ENCODE measurements around the gene DDAH1. TPM values are rescaled to one million over a fixed set of nuclear protein-coding genes. Genes with fewer than 3 reads are reported as not detected.

DDAH1 gene
- total RNA-seq, 1 experiment from 2014 or later = 7.9 TPM

DNA sequence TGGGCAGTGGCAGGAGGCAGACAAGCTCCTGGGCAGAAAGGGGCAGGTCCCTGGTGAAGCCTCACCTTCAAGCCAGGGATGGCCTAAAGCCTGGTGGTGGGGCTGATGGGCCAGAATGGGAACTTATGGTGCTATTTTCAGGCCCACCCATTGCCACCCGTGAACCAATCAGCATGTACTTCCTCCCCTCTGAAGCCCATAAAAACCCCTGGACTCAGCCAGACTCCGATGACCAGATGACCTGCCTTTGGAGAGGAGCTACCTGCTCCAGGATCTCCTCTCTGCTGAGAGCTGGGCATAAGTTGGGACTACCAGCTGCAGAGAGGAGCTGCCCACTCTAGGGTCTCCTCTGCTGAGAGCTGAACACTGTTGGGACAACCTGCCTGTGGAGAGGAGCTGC is 180.8 kb downstream of the DDAH1 start:
- Mint-ChIP-seq H3K4me3 (ENCODE audit: unreplicated experiment) (no peak overlapping the region), H3K4me1 (ENCODE audit: insufficient read depth, unreplicated experiment) (peaks cover 14% of the 10 kb centered on the region), H3K27me3 (ENCODE audit: insufficient read depth, unreplicated experiment) (no peaks in the 10 kb centered on the region), H3K9me3 (ENCODE audit: unreplicated experiment) (no peaks in the 10 kb centered on the region), H3K36me3 (ENCODE audit: insufficient read depth, unreplicated experiment) (no peaks in the 10 kb centered on the region), H3K27ac (ENCODE audit: low read depth, unreplicated experiment) (no peak overlapping the region)
- ChIA-PET CTCF (interaction anchor here (0.7 kb wide), 1 partner anchor 81 kb away, joined by 3 read pairs; no protein-coding TSS in a partner anchor), POLR2A (interaction anchor here (0.7 to 0.8 kb wide), 2 partner anchors 8 to 101 kb away, joined by 3 read pairs; partner anchors contain the start of gene BCL10)
- BruUV-seq (replicated peaks) = no TSS peak
- intact Hi-C loops (cut with micrococcal nuclease) = no loop called here
- TF ChIP-seq, protein P1, sequence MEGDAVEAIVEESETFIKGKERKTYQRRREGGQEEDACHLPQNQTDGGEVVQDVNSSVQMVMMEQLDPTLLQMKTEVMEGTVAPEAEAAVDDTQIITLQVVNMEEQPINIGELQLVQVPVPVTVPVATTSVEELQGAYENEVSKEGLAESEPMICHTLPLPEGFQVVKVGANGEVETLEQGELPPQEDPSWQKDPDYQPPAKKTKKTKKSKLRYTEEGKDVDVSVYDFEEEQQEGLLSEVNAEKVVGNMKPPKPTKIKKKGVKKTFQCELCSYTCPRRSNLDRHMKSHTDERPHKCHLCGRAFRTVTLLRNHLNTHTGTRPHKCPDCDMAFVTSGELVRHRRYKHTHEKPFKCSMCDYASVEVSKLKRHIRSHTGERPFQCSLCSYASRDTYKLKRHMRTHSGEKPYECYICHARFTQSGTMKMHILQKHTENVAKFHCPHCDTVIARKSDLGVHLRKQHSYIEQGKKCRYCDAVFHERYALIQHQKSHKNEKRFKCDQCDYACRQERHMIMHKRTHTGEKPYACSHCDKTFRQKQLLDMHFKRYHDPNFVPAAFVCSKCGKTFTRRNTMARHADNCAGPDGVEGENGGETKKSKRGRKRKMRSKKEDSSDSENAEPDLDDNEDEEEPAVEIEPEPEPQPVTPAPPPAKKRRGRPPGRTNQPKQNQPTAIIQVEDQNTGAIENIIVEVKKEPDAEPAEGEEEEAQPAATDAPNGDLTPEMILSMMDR (IDR thresholded peaks at IDR 0.05; ENCODE audit: unreplicated experiment) = no peak
- no peak for DNase-seq (ENCODE audit: unreplicated experiment)

DNA sequence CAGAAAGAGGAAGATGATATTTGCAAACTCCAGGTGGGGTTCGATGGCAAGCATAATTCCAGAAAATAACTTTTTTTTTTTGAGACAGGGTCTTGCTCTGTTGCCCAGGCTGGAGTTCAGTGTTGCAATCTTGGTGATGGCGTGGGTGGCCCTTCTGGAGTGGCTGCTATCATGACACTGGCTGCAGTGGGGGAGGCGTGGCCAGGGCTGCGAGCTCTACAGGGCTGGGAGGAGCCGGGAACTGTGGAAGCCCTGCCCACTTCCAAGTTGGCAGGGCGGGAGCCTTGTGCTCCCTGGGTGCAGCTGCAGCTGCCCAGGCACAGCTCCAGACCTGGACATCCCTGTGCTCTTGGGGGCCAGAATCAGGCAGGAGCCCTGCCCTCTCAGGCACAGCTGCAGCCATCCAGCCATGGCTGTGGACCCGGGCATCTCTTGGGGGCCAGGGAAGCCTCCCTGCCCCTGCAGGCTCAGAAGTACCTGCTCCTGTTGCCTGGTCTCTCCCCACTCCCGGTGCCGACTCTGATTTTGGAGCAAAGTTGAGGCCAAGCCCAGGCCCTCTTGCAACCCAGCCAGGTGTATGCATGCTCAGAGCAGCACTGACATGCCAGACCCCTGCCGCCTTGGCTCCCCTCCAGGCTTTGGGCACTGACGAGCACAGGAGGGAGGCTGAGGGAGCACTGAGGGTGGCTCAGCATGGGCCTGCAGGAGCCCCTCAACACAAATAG is 181.3 kb downstream of the DDAH1 start:
- intact Hi-C loops (cut with micrococcal nuclease) = no loop called here
- TF ChIP-seq, protein P1 (IDR thresholded peaks at IDR 0.05; ENCODE audit: unreplicated experiment) = no peak
- peaks cover 19% of the 10 kb centered on the region for H3K4me1 Mint-ChIP-seq (ENCODE audit: insufficient read depth, unreplicated experiment)
- no peaks in the 10 kb centered on the region for H3K36me3 Mint-ChIP-seq (ENCODE audit: insufficient read depth, unreplicated experiment)
- no TSS peak for BruUV-seq (replicated peaks)
- H3K4me3 Mint-ChIP-seq (ENCODE audit: unreplicated experiment) = no peak overlapping the region
- no peaks in the 10 kb centered on the region for H3K9me3 Mint-ChIP-seq (ENCODE audit: unreplicated experiment)
- no peaks in the 10 kb centered on the region for H3K27me3 Mint-ChIP-seq (ENCODE audit: insufficient read depth, unreplicated experiment)
- ChIA-PET CTCF (interaction anchor here (0.6 to 0.8 kb wide), 2 partner anchors 102 to 129 kb away, joined by 3 read pairs; no protein-coding TSS in a partner anchor), POLR2A (interaction anchor here (0.7 to 0.8 kb wide), 2 partner anchors 7 to 197 kb away, joined by 3 read pairs; partner anchors contain the start of gene BCL10)
- peak; percentile 54 for DNase-seq (ENCODE audit: unreplicated experiment)
- no peak overlapping the region for H3K27ac Mint-ChIP-seq (ENCODE audit: low read depth, unreplicated experiment)

DNA sequence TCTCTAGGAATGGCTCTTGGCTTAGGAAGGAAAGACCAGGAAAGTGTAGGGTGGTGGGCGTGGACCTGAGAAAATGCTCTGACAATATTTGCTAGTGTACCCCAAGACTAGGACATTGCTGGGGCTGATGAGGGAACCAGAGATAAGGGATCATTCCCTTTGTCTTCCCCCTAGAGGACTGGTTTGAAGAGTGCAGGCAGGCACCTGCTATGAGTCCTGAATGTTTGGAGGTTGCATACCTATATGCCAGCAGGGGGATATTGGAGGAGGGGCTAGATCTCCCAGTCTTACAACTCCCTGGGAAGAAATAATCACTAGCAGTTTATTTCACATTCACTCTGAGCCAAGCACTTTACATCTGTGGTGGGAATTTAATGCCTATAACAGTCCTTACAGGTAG is 182.5 kb downstream of the DDAH1 start:
- no peaks in the 10 kb centered on the region for H3K36me3 Mint-ChIP-seq (ENCODE audit: insufficient read depth, unreplicated experiment)
- no peak for DNase-seq (ENCODE audit: unreplicated experiment)
- ChIA-PET CTCF (interaction anchor here (0.8 to 1.7 kb wide), 2 partner anchors 23 to 104 kb away, joined by 3 to 6 read pairs; partner anchors contain the start of gene C1orf52), POLR2A (interaction anchor here (1.0 to 12.8 kb wide), 2 partner anchors 11 to 58 kb away, joined by 4 to 271 read pairs; no protein-coding TSS in a partner anchor)
- TF ChIP-seq, protein P1 (IDR thresholded peaks at IDR 0.05; ENCODE audit: unreplicated experiment) = no peak
- no peak overlapping the region for H3K27ac Mint-ChIP-seq (ENCODE audit: low read depth, unreplicated experiment)
- H3K27me3 Mint-ChIP-seq (ENCODE audit: insufficient read depth, unreplicated experiment) = no peaks in the 10 kb centered on the region
- no peak overlapping the region for H3K4me3 Mint-ChIP-seq (ENCODE audit: unreplicated experiment)
- intact Hi-C loops (cut with micrococcal nuclease) = no loop called here
- no peaks in the 10 kb centered on the region for H3K9me3 Mint-ChIP-seq (ENCODE audit: unreplicated experiment)
- H3K4me1 Mint-ChIP-seq (ENCODE audit: insufficient read depth, unreplicated experiment) = peaks cover 19% of the 10 kb centered on the region
- no TSS peak for BruUV-seq (replicated peaks)

DNA sequence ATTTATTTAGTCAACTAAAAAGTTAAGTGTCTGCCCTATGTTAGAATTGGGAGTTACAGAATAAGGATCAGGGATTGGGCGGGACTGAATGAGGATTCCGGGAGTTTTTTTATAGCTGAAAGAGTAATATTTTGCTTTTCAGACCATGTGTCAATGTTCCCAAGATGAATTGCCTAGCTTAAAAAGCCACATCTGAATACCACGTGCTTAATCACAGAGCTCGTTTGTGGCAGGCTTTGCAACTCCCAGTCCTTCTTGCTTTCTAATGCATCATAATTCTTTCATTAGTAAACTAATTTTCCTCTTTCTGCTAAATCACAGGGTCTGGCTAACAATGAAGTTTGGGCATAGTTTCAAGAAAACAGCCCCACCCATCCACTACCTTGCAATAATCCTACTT is 184.3 kb downstream of the DDAH1 start:
- Mint-ChIP-seq H3K36me3 (ENCODE audit: insufficient read depth, unreplicated experiment) (no peaks in the 10 kb centered on the region), H3K9me3 (ENCODE audit: unreplicated experiment) (no peaks in the 10 kb centered on the region), H3K4me3 (ENCODE audit: unreplicated experiment) (no peak overlapping the region), H3K27ac (ENCODE audit: low read depth, unreplicated experiment) (no peak overlapping the region), H3K4me1 (ENCODE audit: insufficient read depth, unreplicated experiment) (peaks cover 19% of the 10 kb centered on the region), H3K27me3 (ENCODE audit: insufficient read depth, unreplicated experiment) (no peaks in the 10 kb centered on the region)
- intact Hi-C loops (cut with micrococcal nuclease) = no loop called here
- no TSS peak for BruUV-seq (replicated peaks)
- no peak for DNase-seq (ENCODE audit: unreplicated experiment)
- ChIA-PET CTCF (interaction anchor here (0.6 to 1.7 kb wide), 5 partner anchors 22 to 413 kb away, joined by 3 to 7 read pairs (median 4); partner anchors contain the start of gene C1orf52), POLR2A (interaction anchor here (12.8 kb wide), 1 partner anchor 13 kb away, joined by 271 read pairs; no protein-coding TSS in a partner anchor)
- TF ChIP-seq, protein P1 (IDR thresholded peaks at IDR 0.05; ENCODE audit: unreplicated experiment) = no peak
